IMR-90 (cell line): ENCODE results near the gene PCP4. TPM values are rescaled to one million over a fixed set of nuclear protein-coding genes. Genes with fewer than 3 reads are reported as not detected.

ENCODE experiments used
- ATAC-seq: fragments of 200-7000 bp; cut with Tn5 transposase; 2 replicates; pipeline ENCODE4 v1.9.1; 2020; ENCODE audit warnings: low read depth, mild to moderate bottlenecking, moderate library complexity
- BruUV-seq: library from RNA; stranded (reverse); fragments of 400-500 nt; replicated peaks from 2 replicates; lab custom pipeline; 2021; lab: Mats Ljungman, UMichigan
- CTCF ChIA-PET: fragments of 300-600 bp; formaldehyde crosslinking; extraction: SDS; loops from one replicate; lab custom pipeline; 2021; ENCODE audit warnings: antibody characterized with exemption; lab: Yijun Ruan, JAX
- POLR2A ChIA-PET: fragments of 300-600 bp; sonication (Branson Sonifier 250); formaldehyde crosslinking; loops from one replicate; lab custom pipeline; 2022; ENCODE audit warnings: antibody characterized with exemption; ENCODE audit not compliant: unreplicated experiment; lab: Charles Lee
- DNase-seq: peaks from one replicate; pipeline ENCODE4 v3.0.0; 2013
- H2AFZ ChIP-seq: replicated peaks from 2 replicates; pipeline ENCODE3; 2013; ENCODE audit warnings: low read length, mild to moderate bottlenecking; ENCODE audit not compliant: poor library complexity
- H2AK5ac ChIP-seq: 2 replicates; pipeline ENCODE4 v1.6.1; 2013; ENCODE audit warnings: low read depth, low read length, inconsistent platforms
- H2AK9ac ChIP-seq: replicated peaks from 2 replicates; pipeline ENCODE3; 2013; ENCODE audit warnings: mild to moderate bottlenecking, low read depth, low read length, moderate library complexity; ENCODE audit not compliant: poor library complexity
- H2BK120ac ChIP-seq: 2 replicates; pipeline ENCODE4 v1.6.1; 2013; ENCODE audit warnings: low read depth, low read length, inconsistent platforms
- H2BK15ac ChIP-seq: 3 replicates; pipeline ENCODE4 v1.6.1; 2013; ENCODE audit warnings: low read depth, low read length, inconsistent platforms
- H2BK20ac ChIP-seq: 2 replicates; pipeline ENCODE4 v1.6.1; 2013; ENCODE audit warnings: low read depth, mild to moderate bottlenecking, inconsistent platforms, low read length, moderate library complexity
- H2BK5ac ChIP-seq: 2 replicates; pipeline ENCODE4 v1.6.1; 2013; ENCODE audit warnings: mild to moderate bottlenecking, low read depth, low read length, inconsistent platforms; ENCODE audit not compliant: poor library complexity, severe bottlenecking
- H3K14ac ChIP-seq: replicated peaks from 2 replicates; pipeline ENCODE4 v1.6.1; 2013; ENCODE audit warnings: low read depth, low read length, inconsistent platforms
- H3K18ac ChIP-seq: 2 replicates; pipeline ENCODE4 v1.6.1; 2013; ENCODE audit warnings: low read depth, low read length, control low read depth
- H3K23ac ChIP-seq: 2 replicates; pipeline ENCODE4 v1.6.1; 2013; ENCODE audit warnings: low read depth, low read length, inconsistent platforms
- H3K27ac ChIP-seq: 2 replicates; pipeline ENCODE4 v1.5.1; 2013; ENCODE audit warnings: mild to moderate bottlenecking, control low read depth, low read length; ENCODE audit not compliant: insufficient read depth
- H3K27me3 ChIP-seq: 2 replicates; pipeline ENCODE4 v1.6.1; 2013; ENCODE audit warnings: low read length; ENCODE audit not compliant: control insufficient read depth, insufficient read depth
- H3K36me3 ChIP-seq: 2 replicates; pipeline ENCODE4 v1.6.1; 2013; ENCODE audit warnings: low read length, mixed read lengths; ENCODE audit not compliant: control insufficient read depth, insufficient read depth
- H3K4ac ChIP-seq: 2 replicates; pipeline ENCODE4 v1.6.1; 2013; ENCODE audit warnings: low read depth, low read length, inconsistent platforms
- H3K4me1 ChIP-seq: 2 replicates; pipeline ENCODE4 v1.6.1; 2013; ENCODE audit warnings: low read length, mixed read lengths; ENCODE audit not compliant: control insufficient read depth, insufficient read depth
- H3K4me2 ChIP-seq: 2 replicates; pipeline ENCODE4 v1.6.1; 2013; ENCODE audit warnings: low read depth, mild to moderate bottlenecking, control low read depth, low read length, moderate library complexity
- H3K4me3 ChIP-seq: 2 replicates; pipeline ENCODE4 v1.5.1; 2013; ENCODE audit warnings: low read depth, mild to moderate bottlenecking, control low read depth, low read length, moderate library complexity; ENCODE audit not compliant: insufficient read depth
- H3K56ac ChIP-seq: 2 replicates; pipeline ENCODE4 v1.6.1; 2013; ENCODE audit warnings: low read length, inconsistent platforms; ENCODE audit not compliant: insufficient read depth; ENCODE audit errors: extremely low read depth
- H3K79me1 ChIP-seq, 2 experiments: 2 replicates each; pipeline ENCODE4 v1.6.1; 2013; ENCODE audit warnings: low read length in 2 of 2, inconsistent platforms in 1 of 2, low read depth in 1 of 2
- H3K9ac ChIP-seq: 2 replicates; pipeline ENCODE4 v1.6.1; 2013; ENCODE audit warnings: low read depth, low read length, control low read depth
- H3K9me1 ChIP-seq: 2 replicates; pipeline ENCODE4 v1.6.1; 2013; ENCODE audit warnings: low read length, inconsistent platforms; ENCODE audit not compliant: insufficient read depth
- H3K9me3 ChIP-seq: 2 replicates; pipeline ENCODE4 v1.6.1; 2013; ENCODE audit warnings: low read length; ENCODE audit not compliant: control insufficient read depth, insufficient read depth
- H4K20me1 ChIP-seq: 2 replicates; pipeline ENCODE4 v1.6.1; 2013; ENCODE audit warnings: low read length, inconsistent platforms; ENCODE audit not compliant: insufficient read depth
- H4K5ac ChIP-seq: 2 replicates; pipeline ENCODE4 v1.6.1; 2013; ENCODE audit warnings: mild to moderate bottlenecking, low read depth, low read length, control low read depth
- H4K8ac ChIP-seq, 2 experiments: 2 replicates each; pipeline ENCODE4 v1.6.1; 2013; ENCODE audit warnings: low read depth in 2 of 2, low read length in 2 of 2, control low read depth in 1 of 2, inconsistent platforms in 1 of 2
- H4K91ac ChIP-seq: 2 replicates; pipeline ENCODE4 v1.6.1; 2013; ENCODE audit warnings: low read depth, low read length, inconsistent platforms; ENCODE audit not compliant: insufficient read depth
- BHLHE40 ChIP-seq: fragments of 150-350 bp; IDR thresholded peaks from 2 replicates; pipeline ENCODE4 v1.6.1; 2016; ENCODE audit warnings: mild to moderate bottlenecking, low read depth, low read length
- CEBPB ChIP-seq: IDR thresholded peaks from 2 replicates; pipeline ENCODE4 v1.6.1; 2012; ENCODE audit warnings: low read depth, low read length, improper control_type of control experiment
- CHD1 ChIP-seq: IDR thresholded peaks from 2 replicates; pipeline ENCODE4 v1.6.1; 2012; ENCODE audit warnings: low read depth, low read length, improper control_type of control experiment
- CTCF ChIP-seq: conservative IDR thresholded peaks from 2 replicates; pipeline ENCODE4 v1.5.1; 2012; ENCODE audit warnings: mild to moderate bottlenecking, low read depth, low read length, improper control_type of control experiment
- ELK1 ChIP-seq: fragments of 150-350 bp; IDR thresholded peaks from 2 replicates; pipeline ENCODE4 v1.6.1; 2016; ENCODE audit warnings: low read depth, mild to moderate bottlenecking, low read length, moderate library complexity, borderline replicate concordance
- FOS ChIP-seq: fragments of 150-350 bp; IDR thresholded peaks from 2 replicates; pipeline ENCODE4 v1.6.1; 2016; ENCODE audit warnings: low read depth, low read length
- MAFK ChIP-seq: IDR thresholded peaks from 2 replicates; pipeline ENCODE4 v1.6.1; 2012; ENCODE audit warnings: low read depth, low read length, improper control_type of control experiment
- MAZ ChIP-seq: IDR thresholded peaks from 2 replicates; pipeline ENCODE4 v1.6.1; 2012; ENCODE audit warnings: low read depth, mild to moderate bottlenecking, low read length, improper control_type of control experiment, moderate library complexity, borderline replicate concordance
- MXI1 ChIP-seq: IDR thresholded peaks from 2 replicates; pipeline ENCODE4 v1.6.1; 2012; ENCODE audit warnings: low read depth, mild to moderate bottlenecking, low read length, moderate library complexity, borderline replicate concordance
- NFE2L2 ChIP-seq: fragments of 150-350 bp; IDR thresholded peaks from 2 replicates; pipeline ENCODE4 v1.6.1; 2016; ENCODE audit warnings: low read depth, mild to moderate bottlenecking, low read length
- POLR2A ChIP-seq: IDR thresholded peaks from 2 replicates; pipeline ENCODE4 v1.6.1; 2012; ENCODE audit warnings: mild to moderate bottlenecking, low read depth, low read length
- RAD21 ChIP-seq: IDR thresholded peaks from 2 replicates; pipeline ENCODE4 v1.6.1; 2012; ENCODE audit warnings: low read length, improper control_type of control experiment
- RCOR1 ChIP-seq: IDR thresholded peaks from 2 replicates; pipeline ENCODE4 v1.6.1; 2012; ENCODE audit warnings: mild to moderate bottlenecking, low read length, improper control_type of control experiment; ENCODE audit not compliant: insufficient replicate concordance
- RFX5 ChIP-seq: IDR thresholded peaks from 2 replicates; pipeline ENCODE4 v1.8.0; 2012; ENCODE audit warnings: low read depth, mild to moderate bottlenecking, low read length, moderate library complexity
- SMC3 ChIP-seq: fragments of 150-350 bp; IDR thresholded peaks from 2 replicates; pipeline ENCODE4 v1.6.1; 2016; ENCODE audit warnings: low read depth, mild to moderate bottlenecking, antibody characterized with exemption, low read length, moderate library complexity
- USF2 ChIP-seq: fragments of 150-350 bp; IDR thresholded peaks from 2 replicates; pipeline ENCODE4 v1.6.1; 2017; ENCODE audit warnings: mild to moderate bottlenecking, antibody characterized with exemption, low read length, low read depth
- WGBS, 2 experiments: methylation state at CpG; one replicate each; pipeline versions ENCODE4 v1.1.5 to v1.1.7; 2013; ENCODE audit warnings: missing lambda C conversion rate in 2 of 2; ENCODE audit not compliant: insufficient read length in 1 of 2; ENCODE audit errors: extremely low coverage in 2 of 2; 5-methylcytosine and 5-hydroxymethylcytosine counted together
- dilution Hi-C: fragments of 300-500 bp; cut with HindIII; formaldehyde crosslinking; loops from one replicate; pipeline ENCODE4 v1.14.3; 2018; ENCODE audit warnings: low sequenced_read_pairs; ENCODE audit not compliant: unreplicated experiment
- in situ Hi-C: fragments of 300-500 bp; cut with MboI; formaldehyde crosslinking; loops from 3 replicates; pipeline ENCODE4 v1.14.3; 2019; ENCODE audit warnings: low sequenced_read_pairs, inconsistent platforms, mixed read lengths
- intact Hi-C: fragments of 100-400 bp; cut with micrococcal nuclease; formaldehyde crosslinking; loops from 2 replicates; pipeline ENCODE4 v1.10.0; 2022
- polyA plus RNA-seq, 3 experiments: library from polyadenylated mRNA; depleted of rRNA; stranded (reverse); fragments of >200 nt; gene quantifications; 2 replicates each; pipeline ENCODE4 v1.2.3, GENCODE V29; 2012; ENCODE audit warnings: low replicate concordance in 1 of 3
- total RNA-seq: library from RNA; depleted of rRNA; stranded (reverse); fragments of >200 nt; gene quantifications from 2 replicates; pipeline ENCODE4 v1.2.3, GENCODE V29; 2012

The PCP4 gene
- total and polyA plus RNA-seq, 2 of the 4 experiments (the other 2 are of a cell fraction): not detected

GRCh38 chr21:39927304-39927886 is 60.2 kb downstream of the PCP4 start:
- Histone ChIP-seq H4K20me1 (no peaks in the 10 kb centered on the region), H3K14ac (no peak overlapping the region), H2AK5ac (no peak overlapping the region), H3K18ac (no peak overlapping the region), H3K9me1 (no peaks in the 10 kb centered on the region), H2AFZ (no peak overlapping the region), H3K4me1 (no peaks in the 10 kb centered on the region), H2BK15ac (no peak overlapping the region), H3K79me1 (no peaks in the 10 kb centered on the region), H3K4me3 (no peak overlapping the region), H2BK5ac (no peak overlapping the region), H4K5ac (no peak overlapping the region), H3K27me3 (no peaks in the 10 kb centered on the region), H2AK9ac (no peak overlapping the region), H3K9ac (no peak overlapping the region), H4K8ac (no peak overlapping the region), H2BK120ac (no peak overlapping the region), H4K91ac (no peak overlapping the region), H3K36me3 (no peaks in the 10 kb centered on the region), H3K4me2 (no peak overlapping the region), H3K56ac (no peak overlapping the region), H3K4ac (no peak overlapping the region), H2BK20ac (no peak overlapping the region), H3K9me3 (peaks cover 43% of the 10 kb centered on the region), H3K27ac (no peak overlapping the region), H3K23ac (no peak overlapping the region)
- intact Hi-C loops: no loop called here
- dilution Hi-C loops: no loop called here
- CTCF ChIA-PET: no interaction called here
- TF ChIP-seq POLR2A: no peak
- TF ChIP-seq BHLHE40: no peak
- TF ChIP-seq ELK1: no peak
- no peak for TF ChIP-seq CHD1
- TF ChIP-seq RFX5: no peak
- TF ChIP-seq NFE2L2: no peak
- TF ChIP-seq MAFK: no peak
- no peak for TF ChIP-seq USF2
- TF ChIP-seq RCOR1: no peak
- no peak for TF ChIP-seq MAZ
- no peak for TF ChIP-seq FOS
- no peak for TF ChIP-seq RAD21
- no peak for TF ChIP-seq MXI1
- TF ChIP-seq CEBPB: no peak
- TF ChIP-seq SMC3: no peak
- TF ChIP-seq CTCF: no peak
- in situ Hi-C loops: no loop called here
- no peak for ATAC-seq
- WGBS, 2 experiments: no CpG with 5 or more reads among the region's 2 CpGs
- no peak for DNase-seq
- BruUV-seq: no TSS peak
- POLR2A ChIA-PET: no interaction called here
